HUES64 (cell line): ENCODE data around the gene ARHGEF11.
"Not testable (repeated sequence)": the region's sequence is repeated elsewhere in the genome, so short reads cannot be mapped to it uniquely, and the experiment has no call there.

ENCODE experiments used
- H3K27ac ChIP-seq: 2 replicates; pipeline ENCODE4 v1.7.0; 2013; ENCODE audit warnings: low read depth, low read length, inconsistent platforms
- H3K27me3 ChIP-seq: 2 replicates; pipeline ENCODE4 v1.6.1; 2013; ENCODE audit warnings: mild to moderate bottlenecking, low read length; ENCODE audit not compliant: insufficient read depth
- H3K36me3 ChIP-seq: 2 replicates; pipeline ENCODE4 v1.6.1; 2013; ENCODE audit warnings: mild to moderate bottlenecking, low read length; ENCODE audit not compliant: insufficient read depth
- H3K4me1 ChIP-seq: 2 replicates; pipeline ENCODE4 v1.6.1; 2013; ENCODE audit warnings: mild to moderate bottlenecking, low read length, moderate library complexity; ENCODE audit not compliant: insufficient read depth
- H3K4me3 ChIP-seq: 2 replicates; pipeline ENCODE4 v1.5.1; 2013; ENCODE audit warnings: mild to moderate bottlenecking, low read length, moderate library complexity
- H3K9ac ChIP-seq: 2 replicates; pipeline ENCODE4 v1.6.1; 2013; ENCODE audit warnings: mild to moderate bottlenecking, low read depth, low read length
- H3K9me3 ChIP-seq: 2 replicates; pipeline ENCODE4 v1.6.1; 2013; ENCODE audit warnings: low read depth, low read length; ENCODE audit not compliant: insufficient read depth
- WGBS: fragments of 150-250, 120-280 bp; methylation state at CpG from one replicate; pipeline ENCODE4 v1.1.7; 2013; ENCODE audit warnings: missing lambda C conversion rate; 5-methylcytosine and 5-hydroxymethylcytosine counted together

The ARHGEF11 gene

DNA sequence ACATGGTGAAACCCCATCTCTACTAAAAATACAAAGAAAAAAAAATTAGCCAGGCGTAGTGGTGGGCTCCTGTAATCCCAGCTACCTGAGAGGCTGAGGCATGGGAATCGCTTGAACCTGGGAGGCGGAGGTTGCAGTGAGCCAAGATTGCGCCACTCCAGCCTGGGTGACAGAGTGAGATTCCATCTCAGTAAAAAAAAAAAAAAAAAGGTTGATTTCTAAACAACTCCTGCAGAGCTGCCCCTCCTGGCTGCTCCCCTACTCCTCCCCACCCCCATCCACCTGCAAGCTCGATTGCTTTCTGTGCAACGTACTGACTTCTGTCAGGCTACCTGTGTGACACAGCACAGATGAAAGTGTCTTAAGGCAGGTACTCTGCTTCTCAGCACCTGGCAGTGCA, 40.8 kb upstream of the ARHGEF11 start:
- H3K9ac ChIP-seq = no peak overlapping the region

DNA sequence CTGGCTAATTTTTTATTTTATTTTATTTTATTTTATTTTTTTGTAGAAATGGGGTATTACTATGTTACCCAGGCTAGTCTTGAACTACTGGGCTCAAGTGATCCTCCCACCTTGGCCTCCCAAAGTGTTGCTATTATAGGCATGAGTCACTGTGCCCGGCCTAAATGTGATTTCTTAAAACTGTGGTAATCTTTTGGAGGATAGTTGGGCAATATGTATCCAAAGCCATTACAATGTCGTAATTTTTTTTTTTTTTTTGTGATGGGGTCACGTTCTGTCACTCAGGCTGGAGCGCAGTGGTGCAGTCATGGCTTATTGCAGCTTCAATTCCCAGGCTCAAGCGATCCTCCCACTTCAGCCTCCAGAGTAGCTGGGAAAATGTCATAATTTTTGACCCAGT, 39.9 kb upstream of the ARHGEF11 start:
- H3K4me3 ChIP-seq = no peak overlapping the region
- H3K36me3 ChIP-seq = no peaks in the 10 kb centered on the region
- H3K9ac ChIP-seq = no peak overlapping the region
- H3K27ac ChIP-seq = no peak overlapping the region
- peaks cover 10% of the 10 kb centered on the region for H3K4me1 ChIP-seq
- no peaks in the 10 kb centered on the region for H3K27me3 ChIP-seq
- no peaks in the 10 kb centered on the region for H3K9me3 ChIP-seq
- 91% methylated on average over 5 of the region's 5 CpGs for WGBS

More for the DNA sequence above, 40.8 kb upstream of the ARHGEF11 start:
- Histone ChIP-seq H3K27ac (no peak overlapping the region), H3K27me3 (no peaks in the 10 kb centered on the region), H3K36me3 (no peaks in the 10 kb centered on the region), H3K4me1 (peaks cover 13% of the 10 kb centered on the region), H3K9me3 (no peaks in the 10 kb centered on the region), H3K4me3 (no peak overlapping the region)
- WGBS = 70% methylated on average over 6 of the region's 6 CpGs

DNA sequence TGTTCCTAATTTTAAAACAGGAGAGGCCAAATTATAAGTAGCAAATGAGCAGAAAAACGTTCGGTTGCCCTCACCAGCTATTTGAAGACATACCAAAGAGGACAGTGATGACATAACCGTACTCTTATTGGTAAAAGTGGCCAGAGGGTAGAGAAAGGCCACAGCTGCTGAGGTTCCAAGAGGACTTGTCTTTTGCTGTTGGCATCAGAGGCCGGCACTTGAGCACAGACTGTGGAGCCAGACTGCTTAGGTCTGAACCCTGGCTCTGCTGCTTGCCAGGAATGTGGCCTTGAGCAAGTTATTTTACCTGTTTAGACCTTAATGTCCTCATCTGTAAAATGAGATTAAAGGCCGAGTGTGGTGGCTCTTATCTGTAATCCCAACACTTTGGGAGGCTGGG, 39.2 kb upstream of the ARHGEF11 start:
- no peaks in the 10 kb centered on the region for H3K36me3 ChIP-seq
- no peaks in the 10 kb centered on the region for H3K27me3 ChIP-seq
- H3K4me1 ChIP-seq = peaks cover 8% of the 10 kb centered on the region
- 92% methylated on average over 5 of the region's 5 CpGs for WGBS
- H3K4me3 ChIP-seq = no peak overlapping the region
- H3K27ac ChIP-seq = no peak overlapping the region
- H3K9ac ChIP-seq = no peak overlapping the region
- no peaks in the 10 kb centered on the region for H3K9me3 ChIP-seq

DNA sequence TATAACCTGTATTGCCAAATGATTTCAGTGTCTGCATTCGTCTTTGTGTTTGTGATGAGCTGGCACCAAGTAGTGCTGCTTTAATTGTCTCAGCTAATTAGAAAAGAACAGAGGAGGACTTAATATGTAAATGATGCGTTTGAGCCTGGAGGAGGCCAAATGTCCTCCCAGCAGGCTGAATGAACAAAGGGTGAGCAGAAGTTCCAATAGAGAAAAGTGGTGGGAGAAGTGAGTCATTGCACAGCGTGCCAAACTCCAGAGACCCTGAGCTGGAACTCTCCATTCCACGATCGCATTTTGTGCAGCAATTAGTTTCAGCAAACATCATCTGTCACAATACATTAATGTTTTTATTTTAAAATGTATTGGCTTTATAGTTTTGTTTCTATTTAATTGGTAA, 36.2 kb upstream of the ARHGEF11 start:
- no peaks in the 10 kb centered on the region for H3K27me3 ChIP-seq
- H3K9me3 ChIP-seq = no peaks in the 10 kb centered on the region
- no peaks in the 10 kb centered on the region for H3K36me3 ChIP-seq
- H3K27ac ChIP-seq = no peak overlapping the region
- no peak overlapping the region for H3K4me3 ChIP-seq
- WGBS = 67% methylated on average over 5 of the region's 5 CpGs
- H3K4me1 ChIP-seq = peaks cover 8% of the 10 kb centered on the region
- no peak overlapping the region for H3K9ac ChIP-seq

DNA sequence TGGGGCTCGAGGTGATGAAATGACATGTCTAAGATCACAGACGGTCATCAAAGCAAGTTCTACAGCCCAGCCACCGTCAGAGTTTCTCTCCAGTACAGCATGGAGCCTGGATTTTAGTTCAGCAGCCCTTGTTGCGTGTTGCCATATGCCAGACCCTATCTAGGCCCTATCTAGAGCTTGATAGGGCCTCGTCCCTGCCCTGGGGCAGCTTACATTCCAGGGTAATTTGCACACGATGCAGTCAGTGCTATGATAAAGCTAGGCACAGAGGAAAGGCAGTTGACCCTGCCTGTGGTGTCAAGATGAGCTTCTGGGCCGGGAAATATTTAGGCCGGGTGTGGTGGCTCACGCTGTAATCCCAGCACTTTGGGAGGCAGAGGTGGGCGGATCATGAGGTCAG, 35.2 kb upstream of the ARHGEF11 start:
- Histone ChIP-seq H3K4me1 (peaks cover 8% of the 10 kb centered on the region), H3K4me3 (no peak overlapping the region), H3K27ac (no peak overlapping the region), H3K9ac (no peak overlapping the region), H3K36me3 (no peaks in the 10 kb centered on the region), H3K9me3 (no peaks in the 10 kb centered on the region), H3K27me3 (no peaks in the 10 kb centered on the region)
- 92% methylated on average over 10 of the region's 10 CpGs for WGBS

DNA sequence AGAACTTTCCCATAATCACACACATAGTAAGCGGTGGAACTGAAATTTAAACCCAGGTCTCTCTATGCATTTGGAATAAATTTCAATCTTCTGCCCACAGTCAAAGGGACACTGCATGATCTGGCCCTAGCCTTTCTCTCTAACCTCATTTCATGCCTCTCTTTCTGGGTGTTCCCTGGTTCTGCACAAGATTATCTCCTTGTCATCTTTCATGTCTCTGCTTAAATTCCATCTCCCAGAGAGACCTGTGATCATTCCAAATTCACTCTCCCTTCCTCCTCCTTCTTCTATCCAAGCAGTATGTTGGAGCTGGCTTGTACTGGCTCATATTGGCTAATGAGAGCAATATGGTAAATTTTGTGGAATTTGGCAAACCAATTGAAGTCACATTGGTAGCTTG, 31.9 kb upstream of the ARHGEF11 start:
- Histone ChIP-seq H3K36me3 (no peaks in the 10 kb centered on the region), H3K27ac (no peak overlapping the region), H3K9me3 (no peaks in the 10 kb centered on the region), H3K9ac (no peak overlapping the region), H3K4me3 (no peak overlapping the region), H3K27me3 (no peaks in the 10 kb centered on the region), H3K4me1 (peaks cover 8% of the 10 kb centered on the region)
- WGBS = 97% methylated on average over 1 of the region's 1 CpG

DNA sequence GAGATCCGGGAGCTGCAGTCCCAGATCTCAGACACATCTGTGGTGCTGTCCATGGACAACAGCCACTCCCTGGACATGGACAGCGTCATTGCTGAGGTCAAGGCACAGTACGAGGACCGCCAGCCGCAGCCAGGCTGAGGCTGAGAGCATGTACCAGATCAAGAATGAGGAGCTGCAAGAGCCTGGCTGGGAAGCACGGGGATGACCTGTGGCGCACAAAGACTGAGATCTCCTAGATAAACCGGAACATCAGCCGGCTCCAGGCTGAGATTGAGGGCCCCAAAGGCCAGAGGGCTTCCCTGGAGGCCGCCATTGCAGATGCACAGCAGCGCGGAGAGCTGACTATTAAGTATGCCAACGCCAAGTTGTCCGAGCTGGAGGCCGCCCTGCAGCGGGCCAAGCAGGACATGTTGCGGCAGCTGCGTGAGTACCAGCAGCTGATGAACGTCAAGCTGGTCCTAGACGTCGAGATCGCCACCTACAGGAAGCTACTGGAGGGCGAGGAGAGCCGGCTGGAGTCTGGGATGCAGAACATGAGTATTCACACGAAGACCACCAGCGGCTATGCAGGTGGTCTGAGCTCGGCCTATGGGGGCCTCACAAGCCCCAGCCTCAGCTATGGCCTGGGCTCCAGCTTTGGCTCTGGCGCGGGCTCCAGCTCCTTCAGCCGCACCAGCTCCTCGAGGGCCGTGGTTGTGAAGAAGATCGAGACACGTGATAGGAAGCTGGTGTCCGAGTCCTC, 28.6 kb upstream of the ARHGEF11 start:
- H3K36me3 ChIP-seq = no peaks in the 10 kb centered on the region
- no peak overlapping the region for H3K4me3 ChIP-seq
- 47% methylated on average over 35 of the region's 35 CpGs for WGBS
- peaks cover 7% of the 10 kb centered on the region; the same call in 1 of the 2 replicates for H3K4me1 ChIP-seq
- no peaks in the 10 kb centered on the region for H3K9me3 ChIP-seq
- no peak overlapping the region for H3K9ac ChIP-seq
- no peak overlapping the region for H3K27ac ChIP-seq
- no peaks in the 10 kb centered on the region for H3K27me3 ChIP-seq

DNA sequence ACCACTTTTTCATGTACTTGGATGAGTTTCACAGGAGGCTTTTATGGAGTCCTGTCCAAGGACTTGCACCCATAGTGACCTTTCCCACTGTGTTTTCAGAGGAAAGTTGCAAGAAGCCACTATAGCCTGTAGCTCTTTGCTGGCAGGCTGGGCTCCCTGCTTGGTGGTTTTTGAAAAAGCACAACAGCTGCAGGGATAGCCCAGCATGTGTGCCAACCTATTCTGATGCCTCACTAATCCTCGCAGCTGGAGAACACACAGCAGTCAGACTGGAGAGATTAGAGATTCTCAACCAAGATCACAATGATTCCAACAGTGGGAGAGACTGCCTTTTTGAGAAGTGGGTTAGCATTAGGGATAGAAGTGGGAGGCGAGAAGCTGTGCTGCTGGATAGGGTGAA, 24.1 kb upstream of the ARHGEF11 start:
- Histone ChIP-seq H3K9ac (no peak overlapping the region), H3K36me3 (no peaks in the 10 kb centered on the region), H3K27me3 (no peaks in the 10 kb centered on the region), H3K9me3 (no peaks in the 10 kb centered on the region), H3K4me3 (no peak overlapping the region), H3K4me1 (peaks cover 7% of the 10 kb centered on the region; the same call in 1 of the 2 replicates), H3K27ac (no peak overlapping the region; the same call in 1 of the 2 replicates)
- WGBS = 73% methylated on average over 2 of the region's 2 CpGs

DNA sequence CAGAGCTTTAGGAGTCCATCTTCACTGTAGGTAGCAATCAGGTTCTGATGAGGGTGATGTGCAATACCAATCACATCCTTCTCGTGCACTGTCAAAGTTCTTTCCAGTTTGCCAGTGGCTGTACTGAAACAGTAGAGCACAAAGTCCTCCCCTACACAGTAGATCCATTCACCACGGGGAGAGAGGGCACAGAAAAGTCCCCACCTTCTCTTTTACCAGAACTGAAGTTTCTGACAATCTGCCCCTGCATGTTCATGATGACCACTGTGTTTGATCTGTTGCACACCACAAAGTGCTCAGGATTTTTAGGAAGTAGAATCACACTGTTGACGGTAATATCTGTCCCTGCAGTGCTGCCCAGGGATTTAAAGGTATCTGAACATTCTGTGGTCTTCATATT, 13.7 kb upstream of the ARHGEF11 start:
- not testable (repeated sequence) for H3K4me3 ChIP-seq, H3K27me3 ChIP-seq, H3K36me3 ChIP-seq, H3K9ac ChIP-seq, H3K9me3 ChIP-seq, H3K4me1 ChIP-seq, H3K27ac ChIP-seq
- WGBS = 86% methylated on average over 3 of the region's 3 CpGs

DNA sequence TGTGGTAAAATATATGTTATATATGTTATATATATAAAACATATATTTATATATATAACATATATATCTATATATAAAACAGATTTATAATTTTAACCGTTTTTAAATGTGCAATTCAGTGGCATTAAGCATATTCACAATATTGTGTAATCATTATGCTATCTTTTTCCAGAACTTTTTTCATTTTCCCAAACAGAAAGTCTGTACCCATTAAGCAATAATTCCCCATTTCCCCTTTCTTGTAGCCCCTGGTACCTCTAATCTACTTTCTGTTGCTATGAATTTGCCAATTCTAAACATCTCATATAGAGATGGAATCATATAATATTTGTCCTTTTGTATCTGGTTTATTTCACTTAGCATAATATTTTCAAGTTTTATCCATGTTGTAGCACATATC, 10.7 kb upstream of the ARHGEF11 start:
- Histone ChIP-seq H3K27me3 (no peaks in the 10 kb centered on the region), H3K36me3 (no peaks in the 10 kb centered on the region), H3K4me3 (no peak overlapping the region), H3K27ac (no peak overlapping the region), H3K9me3 (peaks cover 11% of the 10 kb centered on the region; the same call in 1 of the 2 replicates), H3K4me1 (no peaks in the 10 kb centered on the region; the same call in 1 of the 2 replicates), H3K9ac (no peak overlapping the region)
- no CpG with 5 or more reads among the region's 1 CpG for WGBS

DNA sequence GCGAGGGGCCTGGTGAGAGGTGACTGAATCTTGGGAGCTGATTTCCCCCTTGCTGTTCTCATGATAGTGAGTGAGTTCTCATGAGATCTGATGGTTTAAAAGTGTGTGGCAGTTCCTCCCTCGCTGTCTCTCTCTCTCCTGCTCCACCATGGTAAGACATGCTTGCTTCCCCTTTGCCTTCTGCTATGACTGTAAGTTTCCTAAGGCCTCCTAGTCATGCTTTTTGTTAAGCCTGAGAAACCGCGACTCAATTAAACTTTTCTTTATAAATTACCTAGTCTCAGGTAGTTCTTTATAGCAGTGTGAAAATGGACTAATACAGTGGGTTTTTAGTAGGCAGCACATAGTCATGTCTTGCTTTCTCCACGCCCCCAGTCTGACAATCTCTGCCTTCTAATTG, 10.2 kb upstream of the ARHGEF11 start:
- H3K4me3 ChIP-seq, H3K27me3 ChIP-seq, H3K9ac ChIP-seq, H3K4me1 ChIP-seq, H3K27ac ChIP-seq, H3K36me3 ChIP-seq: not testable (repeated sequence)
- WGBS = 90% methylated on average over 5 of the region's 5 CpGs
- peaks cover 11% of the 10 kb centered on the region; the same call in 1 of the 2 replicates for H3K9me3 ChIP-seq

DNA sequence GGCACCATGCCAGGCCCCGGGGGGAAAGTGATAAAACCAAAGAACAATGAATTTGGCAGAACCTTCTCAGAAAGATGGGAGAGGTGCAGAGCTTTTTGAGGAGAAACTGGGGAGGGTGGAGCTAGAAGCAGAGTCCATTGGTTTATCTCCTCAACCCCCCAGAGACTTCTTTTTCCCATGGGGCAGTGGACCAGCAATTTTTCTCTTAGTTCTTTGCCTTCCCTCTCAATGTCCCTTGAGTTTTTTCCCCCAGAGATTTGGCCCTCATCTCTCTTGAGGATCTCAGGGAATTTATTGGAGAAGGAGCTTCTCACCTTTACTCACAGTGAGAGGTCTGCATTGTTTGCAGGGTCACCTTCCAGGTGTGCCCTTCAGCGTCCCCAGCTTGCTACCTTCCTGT, 5.3 kb upstream of the ARHGEF11 start:
- Histone ChIP-seq H3K4me1 (no peaks in the 10 kb centered on the region; the same call in 1 of the 2 replicates), H3K9ac (no peak overlapping the region), H3K9me3 (peaks cover 11% of the 10 kb centered on the region; the same call in 1 of the 2 replicates), H3K4me3 (no peak overlapping the region), H3K27me3 (no peaks in the 10 kb centered on the region), H3K36me3 (no peaks in the 10 kb centered on the region), H3K27ac (no peak overlapping the region)
- 82% methylated on average over 2 of the region's 2 CpGs for WGBS
